Activated CD4-positive, CD25-positive, alpha-beta regulatory T cell treated with anti-CD3 and anti-CD28 coated beads, Interleukin-2, amount 50 U/mL, for 16 hours (primary cell): ENCODE results near the gene CES1.
"Not testable (repeated sequence)": the region's sequence is repeated elsewhere in the genome, so short reads cannot be mapped to it uniquely, and the experiment has no call there.

ENCODE experiments used
- DNase-seq: peaks from one replicate; pipeline ENCODE4 v3.0.0-alpha.2; 2020; ENCODE audit warnings: low read depth, low spot score

CES1 gene

DNA sequence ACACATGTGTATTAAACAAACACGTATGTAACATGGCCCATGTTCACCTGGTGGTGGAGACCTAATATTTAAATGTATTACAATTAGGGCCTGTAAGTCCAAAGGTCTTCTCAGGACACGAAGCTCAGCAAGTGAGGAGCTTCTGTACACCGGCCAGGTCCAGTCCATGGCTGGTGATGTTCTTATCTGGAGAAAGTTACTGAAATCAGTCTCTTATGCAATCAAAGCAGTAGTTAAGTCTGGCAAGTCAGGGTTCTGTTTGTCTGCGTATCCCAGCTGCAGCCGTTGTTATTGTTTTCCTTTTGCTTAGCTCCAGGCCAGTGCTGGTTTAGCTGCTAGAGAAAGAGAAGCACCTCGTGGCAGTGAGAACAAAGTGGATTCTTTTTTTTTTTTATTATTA is 41.4 kb downstream of the CES1 start:
- DNase-seq: not testable (repeated sequence)

DNA sequence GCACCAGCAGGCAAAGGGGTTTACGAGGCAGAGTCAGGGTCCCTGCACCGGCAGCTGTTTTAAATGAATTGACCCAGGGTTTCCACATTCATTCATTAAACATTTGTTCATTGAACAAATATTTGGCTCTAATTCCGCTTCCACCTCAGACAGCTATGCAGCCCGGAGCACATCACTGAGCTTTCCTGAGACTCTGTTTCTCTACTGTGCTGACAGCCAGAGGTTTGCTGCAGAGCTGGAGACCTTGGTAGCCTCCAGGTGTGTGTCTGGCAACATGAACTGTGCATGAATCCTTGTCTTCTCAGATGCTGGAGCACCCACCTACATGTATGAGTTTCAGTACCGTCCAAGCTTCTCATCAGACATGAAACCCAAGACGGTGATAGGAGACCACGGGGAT is 42.7 kb downstream of the CES1 start:
- not testable (repeated sequence) for DNase-seq

DNA sequence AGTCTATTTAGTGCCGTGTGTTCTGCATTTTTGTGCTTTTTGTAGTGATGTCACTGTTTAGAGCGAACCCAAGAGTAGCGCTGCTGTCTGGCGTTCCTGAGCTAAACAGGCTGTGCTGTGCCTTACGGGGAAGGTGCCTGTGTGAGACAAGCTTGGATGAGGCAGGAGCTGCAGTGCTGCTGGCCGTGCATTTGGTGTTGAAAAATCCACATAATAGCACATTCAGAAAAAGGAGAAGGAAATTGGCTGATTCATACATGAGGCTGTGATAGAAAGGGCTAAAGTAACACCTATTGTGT is 50.2 kb downstream of the CES1 start:
- not testable (repeated sequence) for DNase-seq

DNA sequence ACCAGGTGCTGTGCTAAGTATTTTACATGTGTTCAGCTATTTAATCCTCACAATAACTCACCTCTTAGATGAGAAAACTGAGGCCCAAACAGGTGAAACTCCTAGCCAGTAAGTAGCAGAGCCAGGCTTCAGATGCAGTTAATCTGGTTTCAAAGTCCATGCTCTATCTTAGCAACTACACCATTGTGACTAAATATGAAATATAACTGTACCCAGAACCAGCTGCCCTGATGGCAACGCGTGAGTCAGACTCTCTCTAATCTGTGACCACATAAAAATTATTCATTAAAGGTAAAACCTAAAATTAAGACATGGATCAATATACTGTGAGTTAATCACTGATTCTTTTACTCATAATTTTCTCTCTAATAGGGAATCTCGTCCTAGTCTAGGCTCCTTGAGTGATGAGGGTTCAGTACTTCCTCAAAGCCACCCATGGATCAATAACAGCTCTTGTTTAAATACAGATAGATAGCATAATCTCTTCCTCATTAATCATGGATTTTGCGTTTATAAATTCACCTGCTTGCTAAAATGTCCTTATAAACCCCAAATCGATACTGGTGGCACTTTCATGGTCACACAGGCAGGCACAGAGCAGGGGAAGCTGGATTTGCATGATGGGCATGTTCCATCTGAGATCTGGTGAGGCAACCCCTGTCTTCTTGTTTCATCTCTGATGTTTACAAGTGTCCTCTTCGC is 50.7 kb downstream of the CES1 start:
- DNase-seq: not testable (repeated sequence)

DNA sequence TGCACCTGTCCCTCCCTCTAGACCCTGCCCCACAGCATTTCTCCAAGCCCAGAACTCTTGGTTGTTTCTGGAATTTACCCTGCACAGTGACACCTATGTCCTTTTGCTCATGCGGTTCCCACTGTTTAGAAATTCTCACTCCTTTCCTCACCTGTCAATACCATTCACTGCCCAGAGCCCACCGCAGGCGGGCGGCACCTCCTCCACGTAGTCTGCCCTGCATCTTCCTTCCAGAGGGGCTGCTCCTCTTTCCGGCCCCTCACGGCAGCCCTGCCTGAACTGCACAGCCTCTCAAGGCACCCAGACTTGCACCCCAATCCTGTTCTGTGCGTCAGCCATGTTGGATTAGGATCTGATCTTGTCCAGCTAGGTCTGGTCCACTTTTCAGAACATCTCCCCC is 51.4 kb downstream of the CES1 start:
- not testable (repeated sequence) for DNase-seq

DNA sequence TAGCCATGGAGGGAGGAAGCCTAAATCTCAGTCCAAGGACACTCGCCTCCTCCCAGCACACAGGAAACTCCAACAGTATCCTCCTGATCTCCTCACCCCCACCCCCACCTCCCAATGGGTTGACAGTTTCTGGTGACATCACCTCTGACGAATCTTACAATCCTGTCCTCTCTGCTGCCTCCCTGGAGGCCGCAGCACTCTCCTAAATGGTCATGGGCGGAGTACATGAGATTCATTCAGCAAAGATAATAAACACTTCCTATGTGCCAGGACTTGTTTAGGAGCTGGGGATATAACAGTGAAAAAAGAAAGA is 52.8 kb downstream of the CES1 start:
- DNase-seq: not testable (repeated sequence)

DNA sequence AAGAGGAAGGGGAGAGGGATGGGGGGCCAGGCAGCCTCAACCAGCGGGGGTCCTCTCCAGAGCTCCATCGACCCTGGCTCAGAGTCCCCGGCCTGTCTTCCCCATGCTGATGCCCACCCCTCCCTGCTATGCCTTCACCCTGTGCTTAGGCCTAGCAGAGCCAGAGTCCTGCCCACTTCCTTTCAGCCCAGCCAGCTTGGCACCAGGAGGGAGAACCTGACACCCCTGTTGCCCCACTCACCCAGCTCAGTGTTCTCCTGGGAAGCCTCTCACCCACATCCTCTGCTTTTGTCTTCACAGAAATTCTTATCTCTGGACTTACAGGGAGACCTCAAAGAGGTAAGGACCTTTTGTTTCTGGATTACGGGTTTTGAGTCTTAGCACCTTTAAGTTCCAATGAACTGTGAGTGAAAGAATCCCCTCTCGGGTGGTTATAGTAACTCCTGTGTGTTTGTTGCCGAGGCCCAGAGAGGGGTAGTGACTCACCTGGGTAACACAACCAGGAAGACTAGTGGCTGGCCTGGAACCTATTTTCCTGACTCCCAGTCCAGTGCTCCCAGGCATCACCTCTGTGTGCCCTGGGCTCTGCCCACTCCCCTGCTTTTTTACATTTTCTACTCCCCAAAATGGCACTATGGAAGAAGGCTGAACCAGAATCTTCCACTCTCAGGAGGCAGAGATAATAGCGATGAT is 53.3 kb downstream of the CES1 start:
- DNase-seq: no peak

DNA sequence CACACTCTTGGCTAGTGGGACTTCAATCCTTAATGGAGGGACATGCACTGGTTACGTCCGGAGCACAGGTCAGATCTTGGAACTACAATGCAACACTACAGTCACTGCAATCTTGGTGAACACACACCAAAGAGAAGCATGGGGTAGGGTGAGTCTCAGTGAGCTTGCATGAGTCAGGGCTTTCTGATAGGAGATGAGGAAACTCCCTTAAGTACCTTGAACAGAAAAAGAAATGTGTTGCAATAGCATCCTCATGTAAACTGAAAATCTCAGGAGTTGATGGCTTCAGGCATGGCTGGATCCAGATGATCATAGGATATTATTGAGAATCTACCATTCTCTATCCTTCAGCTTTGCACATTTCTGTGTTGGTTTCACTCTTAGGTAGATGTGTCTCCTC is 54.1 kb downstream of the CES1 start:
- no peak for DNase-seq

DNA sequence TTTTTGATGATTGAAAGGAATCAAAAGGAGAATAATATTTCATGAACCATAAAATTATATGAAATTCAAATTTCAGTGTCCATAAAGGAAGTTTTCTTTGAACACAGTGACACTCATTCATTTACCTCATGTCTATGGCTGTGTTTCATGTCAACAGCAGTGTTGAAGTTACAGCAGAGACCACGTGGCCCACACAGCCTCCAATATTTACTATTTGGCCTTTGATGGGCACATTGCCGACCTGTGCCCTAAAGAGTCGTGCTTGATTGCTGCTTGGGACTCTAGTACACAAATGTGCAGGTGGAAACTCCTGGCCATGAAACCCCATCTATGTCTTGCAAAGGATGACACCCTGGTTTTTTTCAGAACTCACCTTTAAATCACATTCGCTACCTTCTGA is 57.0 kb downstream of the CES1 start:
- DNase-seq: no peak

DNA sequence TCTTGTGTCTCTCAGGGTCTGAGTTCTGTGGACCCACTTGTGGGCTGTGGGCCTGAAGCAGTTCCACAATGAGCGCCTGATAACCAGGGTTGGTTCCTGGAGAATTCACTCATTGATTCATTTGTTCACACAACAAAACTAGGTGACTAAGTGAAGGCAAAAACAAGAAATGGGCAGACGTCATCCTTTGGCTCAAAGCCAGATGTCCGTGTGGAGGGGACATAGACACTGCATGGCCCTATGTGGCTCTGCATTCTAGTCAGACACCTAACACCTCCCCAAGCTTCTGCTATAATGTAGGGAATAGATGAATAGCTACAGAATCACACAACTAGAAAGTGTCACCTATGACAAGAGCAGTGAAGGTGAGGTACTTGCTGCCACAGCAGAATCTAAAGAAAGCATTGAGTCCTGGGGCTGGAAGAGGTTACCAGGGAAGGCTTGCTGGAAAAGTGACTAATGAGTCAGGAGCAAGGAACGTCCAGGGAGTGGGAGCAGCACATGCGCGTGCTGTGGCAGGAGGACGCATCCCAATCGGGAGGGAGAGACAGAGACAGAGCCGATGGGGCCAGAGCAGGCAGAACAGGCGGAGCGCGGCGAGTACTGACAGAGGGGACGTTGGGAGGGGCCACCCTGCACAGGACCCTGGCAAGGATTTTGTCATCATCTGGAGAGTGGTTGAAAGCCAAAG is 58.9 kb downstream of the CES1 start:
- no peak for DNase-seq

DNA sequence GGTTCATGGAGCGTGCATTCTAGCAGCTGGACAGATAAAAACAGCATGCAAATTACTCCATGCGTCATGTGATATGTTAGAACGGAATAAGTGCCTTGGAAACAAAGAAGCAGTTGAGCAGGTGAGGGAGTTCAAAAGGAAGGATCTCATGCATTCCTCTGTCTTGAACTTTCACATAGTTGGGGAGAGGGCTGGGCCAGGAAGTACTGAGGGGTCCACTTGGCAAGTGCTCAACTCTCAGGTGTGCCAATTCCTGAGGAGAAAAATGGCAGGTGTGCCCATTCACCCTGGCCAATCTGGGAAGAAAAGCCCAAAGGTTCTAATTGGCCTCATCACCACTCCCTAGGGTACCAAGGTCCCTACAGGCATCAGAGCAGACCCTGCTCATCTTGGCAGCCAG is 67.7 kb downstream of the CES1 start:
- DNase-seq: no peak

DNA sequence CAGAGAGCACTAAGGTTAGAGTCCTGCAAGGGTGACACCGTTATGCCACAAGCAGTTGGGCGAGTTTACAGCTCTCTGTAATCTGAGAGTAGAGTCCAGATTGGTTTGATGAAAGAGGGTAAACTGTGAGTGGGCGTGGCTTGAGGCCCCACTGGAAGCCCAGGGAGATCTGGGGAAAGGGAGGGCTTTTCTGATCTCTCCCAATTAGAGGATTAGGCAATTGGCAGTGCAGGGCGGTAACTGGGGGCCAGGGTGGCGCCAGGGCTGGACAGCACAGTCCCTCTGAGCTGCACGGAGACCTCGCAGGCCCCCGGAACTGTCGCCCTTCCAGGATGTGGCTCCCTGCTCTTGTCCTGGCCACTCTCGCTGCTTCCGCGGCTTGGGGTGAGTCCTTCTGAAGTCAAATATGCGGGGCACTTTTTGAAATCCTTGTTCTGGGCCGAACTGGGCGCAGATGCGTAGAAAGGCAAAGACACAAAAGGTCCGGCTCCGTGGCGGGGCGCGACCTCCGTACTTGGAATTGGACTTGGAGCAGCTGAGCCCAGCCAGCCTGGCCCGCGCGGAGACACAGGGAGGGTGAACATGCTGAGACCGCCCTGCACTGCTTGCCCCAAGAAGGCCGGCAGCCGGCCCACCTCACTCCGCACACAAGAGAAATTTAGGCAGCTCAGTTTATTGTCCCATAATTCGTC is 72.4 kb downstream of the CES1 start:
- DNase-seq: no peak

DNA sequence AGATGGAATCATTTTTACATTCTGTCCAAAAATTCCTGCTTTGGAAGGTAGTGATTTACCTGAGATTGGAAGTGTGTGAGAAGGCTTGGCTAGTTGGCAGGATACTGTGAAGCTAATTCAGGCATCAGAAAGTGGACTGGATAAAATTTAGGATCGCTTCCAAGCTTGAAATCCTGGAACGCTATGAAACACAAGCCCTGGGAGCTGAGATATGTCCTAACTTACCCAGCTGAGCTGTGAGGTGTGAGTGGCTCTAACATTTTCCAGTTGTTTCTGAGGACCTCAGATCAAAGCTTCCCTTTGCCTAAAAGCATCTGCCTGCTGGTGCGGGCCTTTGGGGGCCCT is 73.0 kb downstream of the CES1 start:
- DNase-seq: not testable (repeated sequence)

DNA sequence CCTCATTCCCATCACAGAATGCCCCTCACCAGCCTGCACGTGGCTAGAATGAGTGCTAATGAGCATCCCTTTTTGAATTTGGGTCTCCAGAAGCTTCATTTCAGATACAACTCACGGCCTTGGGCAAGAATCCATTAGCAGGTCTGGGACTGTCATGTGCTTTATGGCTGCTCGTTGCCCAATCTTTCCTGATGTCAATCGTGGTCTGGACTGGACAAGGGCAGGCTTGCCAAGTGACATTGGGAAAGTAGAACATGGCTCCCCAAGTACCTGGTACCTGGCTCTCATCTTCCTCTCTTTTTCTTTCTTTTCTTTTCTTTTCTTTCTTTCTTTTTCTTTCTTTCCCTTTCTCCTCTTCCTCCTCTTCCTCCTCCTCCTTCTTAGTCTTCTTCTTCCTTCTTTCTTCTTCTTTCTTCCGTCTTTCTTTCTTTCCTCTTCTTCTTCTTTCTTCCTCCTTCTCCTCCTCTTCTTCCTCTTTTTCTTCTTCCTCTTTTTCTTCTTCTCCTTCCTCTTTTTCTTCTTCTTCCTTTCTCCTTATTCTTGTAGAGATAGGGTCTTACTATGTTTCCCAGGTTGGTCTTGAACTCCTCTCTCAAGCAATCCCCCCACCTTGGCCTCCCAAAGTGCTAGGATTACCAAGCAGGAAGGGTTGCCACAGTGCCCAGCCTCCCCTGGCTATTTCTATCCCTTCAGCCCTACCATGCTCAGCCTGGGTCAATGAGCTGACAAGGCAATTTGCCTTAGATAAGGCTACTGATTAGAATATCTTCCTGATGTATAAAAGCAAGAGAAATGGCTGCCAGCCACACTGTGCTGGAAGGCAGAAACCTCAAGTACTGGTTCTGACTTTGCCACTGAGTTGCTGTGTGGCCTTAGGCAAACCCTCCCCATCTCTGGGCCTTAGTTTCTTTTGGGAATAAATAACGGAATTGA is 75.0 kb downstream of the CES1 start:
- not testable (repeated sequence) for DNase-seq

DNA sequence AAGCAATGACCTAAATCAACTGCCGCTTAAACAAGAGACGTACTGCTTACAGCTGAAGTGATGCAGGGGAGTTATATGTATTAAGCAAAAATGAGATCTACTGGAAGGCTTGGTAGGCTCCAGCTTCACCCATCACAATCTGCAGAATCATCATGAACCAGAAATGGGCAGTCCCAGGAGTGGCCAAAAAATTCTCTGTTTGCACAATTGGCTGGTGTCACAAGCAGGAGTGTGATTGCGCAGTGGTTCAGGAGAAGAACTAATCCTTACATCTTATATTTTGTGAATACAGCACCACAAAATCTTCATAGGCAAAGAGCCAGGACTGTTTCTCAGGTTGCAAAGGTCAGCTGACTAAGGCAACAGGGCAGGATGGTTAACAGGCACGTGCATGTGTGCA is 75.9 kb downstream of the CES1 start:
- DNase-seq: no peak

DNA sequence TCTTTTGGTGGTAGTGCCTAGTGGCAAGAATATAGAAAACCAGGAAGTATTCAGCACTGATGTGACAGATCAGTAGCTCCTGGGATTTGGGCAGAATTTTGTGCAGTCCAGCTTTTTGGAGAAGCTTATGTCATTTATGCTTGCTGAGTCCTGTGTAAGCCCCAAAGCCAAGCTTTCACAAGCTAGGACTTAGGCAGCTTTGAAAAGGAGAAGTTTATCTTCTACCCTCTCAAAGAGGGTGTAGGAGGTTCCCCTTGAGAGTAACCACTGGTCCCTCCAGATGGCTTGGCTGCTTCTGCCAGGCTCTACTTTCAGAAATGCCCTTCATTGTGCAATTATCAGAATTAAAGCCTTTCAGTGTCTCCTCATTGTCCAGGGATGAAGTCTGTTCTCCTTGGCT is 78.8 kb downstream of the CES1 start:
- no peak for DNase-seq

DNA sequence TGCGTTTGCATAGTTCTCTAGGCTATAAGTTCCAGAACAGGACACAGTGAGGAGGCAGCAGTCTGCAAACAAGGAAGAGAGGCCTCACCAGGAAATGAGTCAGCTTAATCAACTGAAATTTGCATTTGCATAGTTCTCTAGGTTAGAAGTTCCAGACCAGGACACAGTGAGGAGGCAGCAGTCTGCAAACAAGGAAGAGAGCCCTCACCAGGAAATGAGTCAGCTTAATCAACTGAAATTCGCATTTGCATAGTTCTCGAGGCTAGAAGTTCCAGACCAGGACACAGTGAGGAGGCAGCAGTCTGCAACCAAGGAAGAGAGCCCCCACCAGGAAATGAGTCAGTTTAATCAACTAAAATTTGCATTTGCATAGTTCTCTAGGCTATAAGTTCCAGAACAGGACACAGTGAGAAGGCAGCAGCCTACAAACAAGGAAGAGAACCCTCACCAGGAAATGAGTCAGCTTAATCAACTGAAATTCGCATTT is 79.7 kb downstream of the CES1 start:
- not testable (repeated sequence) for DNase-seq
